LNCaP clone FGC (cell line): ENCODE measurements around the gene KCNK15.
A peak's percentile ranks its signal among the peaks of the same experiment; 100 is the strongest.

ENCODE experiments used
- DNase-seq: peaks from one replicate; pipeline ENCODE4 v3.0.0-alpha.2; 2011; ENCODE audit warnings: low read depth
- H3K4me3 ChIP-seq: 2 replicates; pipeline ENCODE4 v1.5.1; 2011; ENCODE audit warnings: mild to moderate bottlenecking, low read depth, low read length, control low read depth
- CTCF ChIP-seq: IDR thresholded peaks from 2 replicates; pipeline ENCODE4 v1.5.1; 2012; ENCODE audit warnings: mild to moderate bottlenecking; ENCODE audit not compliant: control insufficient read depth, insufficient read depth; ENCODE audit errors: extremely low read depth

The KCNK15 gene

GRCh38 chr20:44727651-44728050 is 18.0 kb upstream of the KCNK15 start:
- H3K4me3 ChIP-seq = no peak overlapping the region
- TF ChIP-seq CTCF = no peak
- no peak for DNase-seq

- no peak for TF ChIP-seq CTCF
- H3K4me3 ChIP-seq = peak overlapping the region; percentile 3; the same call in 1 of the 2 replicates
- peak; percentile 94 for DNase-seq
Observed at GRCh38 chr20:44728801-44729443, 16.7 kb upstream of the KCNK15 start.

- no peak for DNase-seq
- no peak for TF ChIP-seq CTCF
- H3K4me3 ChIP-seq = no peak overlapping the region
Observed at GRCh38 chr20:44730441-44730840, 15.2 kb upstream of the KCNK15 start.

GRCh38 chr20:44731657-44732056 is 14.0 kb upstream of the KCNK15 start:
- TF ChIP-seq CTCF = no peak
- DNase-seq = no peak
- no peak overlapping the region for H3K4me3 ChIP-seq

GRCh38 chr20:44732327-44732726 is 13.3 kb upstream of the KCNK15 start:
- no peak for TF ChIP-seq CTCF
- H3K4me3 ChIP-seq = no peak overlapping the region
- no peak for DNase-seq

GRCh38 chr20:44733341-44734069 is 12.2 kb upstream of the KCNK15 start:
- TF ChIP-seq CTCF = peak; percentile 94
- peak; percentile 46 for DNase-seq
- no peak overlapping the region for H3K4me3 ChIP-seq
